ENCODE measurements around the gene DNAH2.

The DNAH2 gene

GRCh38 chr17:7864995-7865650 lies 147.6 kb downstream of the DNAH2 start:
- DNase-seq (ENCODE audit: low read depth in 2 of 2): no peak

- DNase-seq (ENCODE audit: low read depth in 2 of 2): no peak
Observed at GRCh38 chr17:7867881-7868329, 150.4 kb downstream of the DNAH2 start.

- DNase-seq (ENCODE audit: low read depth in 2 of 2): no peak
Observed at GRCh38 chr17:7873051-7873450, 155.5 kb downstream of the DNAH2 start.

- DNase-seq (ENCODE audit: low read depth in 2 of 2): no peak
Observed at GRCh38 chr17:7875804-7876370, 158.3 kb downstream of the DNAH2 start.

GRCh38 chr17:7878234-7878633 lies 160.7 kb downstream of the DNAH2 start:
- no peak for DNase-seq (ENCODE audit: low read depth in 2 of 2)

GRCh38 chr17:7880076-7880868 lies 162.7 kb downstream of the DNAH2 start:
- DNase-seq (ENCODE audit: low read depth in 2 of 2): no peak

GRCh38 chr17:7881276-7882054 lies 163.9 kb downstream of the DNAH2 start:
- no peak for DNase-seq (ENCODE audit: low read depth in 2 of 2)

GRCh38 chr17:7882068-7882467 lies 164.5 kb downstream of the DNAH2 start:
- DNase-seq (ENCODE audit: low read depth in 2 of 2): no peak

- DNase-seq (ENCODE audit: low read depth in 2 of 2): no peak
Observed at GRCh38 chr17:7882629-7883028, 165.1 kb downstream of the DNAH2 start.
